HEK293 (cell line): Measurements from ENCODE around the gene GHRHR.

Experiments used
- CTCF ChIA-PET: fragments of 350-600 bp; formaldehyde crosslinking; extraction: SDS; loops from one replicate; lab custom pipeline; 2021; ENCODE audit warnings: antibody characterized with exemption; lab: Yijun Ruan, JAX
- POLR2A ChIA-PET: fragments of 300-600 bp; formaldehyde crosslinking; extraction: SDS; loops from one replicate; lab custom pipeline; 2020; ENCODE audit warnings: antibody characterized with exemption, inconsistent platforms; lab: Yijun Ruan, JAX
- H3K27ac ChIP-seq: fragments of 200-500 bp; sonication (Bioruptor generic); 2 replicates; pipeline ENCODE4 v1.5.1; 2014; ENCODE audit warnings: low read depth, low read length, control low read depth, inconsistent platforms; ENCODE audit errors: extremely low read depth
- H3K36me3 ChIP-seq, 2 experiments: fragments of 200-500 bp in 1 of 2; sonication (Bioruptor generic) in 1 of 2; 1 replicate in 1 of 2; 2 replicates in 1 of 2; pipeline ENCODE4 v1.5.1; 2014 to 2017; ENCODE audit warnings: inconsistent platforms in 2 of 2, low read length in 2 of 2; ENCODE audit not compliant: control insufficient read depth in 2 of 2, insufficient read depth in 1 of 2
- H3K4me1 ChIP-seq: fragments of 200-500 bp; sonication (Bioruptor generic); 2 replicates; pipeline ENCODE4 v1.5.1; 2014; ENCODE audit warnings: mild to moderate bottlenecking, low read length, inconsistent platforms; ENCODE audit not compliant: control insufficient read depth, insufficient read depth
- H3K4me3 ChIP-seq: 2 replicates; pipeline ENCODE4 v1.5.1; 2011; ENCODE audit warnings: low read depth, mild to moderate bottlenecking, control low read depth, low read length, moderate library complexity
- H3K9me3 ChIP-seq: fragments of 200-500 bp; sonication (Bioruptor generic); 2 replicates; pipeline ENCODE4 v1.5.1; 2014; ENCODE audit warnings: low read depth, low read length, inconsistent platforms; ENCODE audit not compliant: control insufficient read depth, insufficient read depth
- KLF1 ChIP-seq: fragments of 450-650 bp; formaldehyde crosslinking; IDR thresholded peaks from 2 replicates; pipeline ENCODE4 v1.5.1; 2016; ENCODE audit warnings: missing biosample characterization, missing genetic modification characterization
- KLF10 ChIP-seq: fragments of 450-650 bp; IDR thresholded peaks from 2 replicates; pipeline ENCODE4 v1.5.1; 2018; ENCODE audit warnings: missing biosample characterization, mild to moderate bottlenecking, missing genetic modification characterization
- PRDM1 ChIP-seq: fragments of 450-650 bp; formaldehyde crosslinking; IDR thresholded peaks from 2 replicates; pipeline ENCODE4; 2016; ENCODE audit warnings: missing biosample characterization, missing genetic modification characterization
- YY2 ChIP-seq: fragments of 450-650 bp; formaldehyde crosslinking; IDR thresholded peaks from 2 replicates; pipeline ENCODE4 v1.5.1; 2016; ENCODE audit warnings: missing biosample characterization, missing genetic modification characterization
- ZBTB17 ChIP-seq: fragments of 450-650 bp; formaldehyde crosslinking; IDR thresholded peaks from 2 replicates; pipeline ENCODE4 v1.5.1; 2016; ENCODE audit warnings: missing biosample characterization, missing genetic modification characterization
- ZEB2 ChIP-seq: fragments of 450-650 bp; formaldehyde crosslinking; IDR thresholded peaks from 2 replicates; pipeline ENCODE4 v1.5.1; 2016; ENCODE audit warnings: missing biosample characterization, missing genetic modification characterization
- ZFP37 ChIP-seq: fragments of 450-650 bp; formaldehyde crosslinking; IDR thresholded peaks from 2 replicates; pipeline ENCODE4 v1.5.1; 2016; ENCODE audit warnings: missing biosample characterization, missing genetic modification characterization
- ZIC2 ChIP-seq: fragments of 450-650 bp; formaldehyde crosslinking; IDR thresholded peaks from 2 replicates; pipeline ENCODE4 v1.5.1; 2016; ENCODE audit warnings: missing biosample characterization, missing genetic modification characterization
- ZNF133 ChIP-seq: fragments of 450-650 bp; formaldehyde crosslinking; IDR thresholded peaks from 2 replicates; pipeline ENCODE4 v1.5.1; 2016; ENCODE audit warnings: missing biosample characterization, missing genetic modification characterization
- ZNF155 ChIP-seq: fragments of 450-650 bp; formaldehyde crosslinking; IDR thresholded peaks from 2 replicates; pipeline ENCODE4 v1.5.1; 2016; ENCODE audit warnings: missing biosample characterization, missing genetic modification characterization
- ZNF184 ChIP-seq: fragments of 450-650 bp; IDR thresholded peaks from 2 replicates; pipeline ENCODE4 v1.5.1; 2018; ENCODE audit warnings: missing biosample characterization, mild to moderate bottlenecking, missing genetic modification characterization
- ZNF223 ChIP-seq: fragments of 450-650 bp; formaldehyde crosslinking; IDR thresholded peaks from 2 replicates; pipeline ENCODE4 v1.5.1; 2016; ENCODE audit warnings: missing biosample characterization, missing genetic modification characterization
- ZNF311 ChIP-seq: fragments of 450-650 bp; formaldehyde crosslinking; IDR thresholded peaks from 2 replicates; pipeline ENCODE4 v1.5.1; 2017; ENCODE audit warnings: missing biosample characterization, missing genetic modification characterization, borderline replicate concordance
- ZNF571 ChIP-seq: fragments of 450-650 bp; formaldehyde crosslinking; IDR thresholded peaks from 2 replicates; pipeline ENCODE4 v1.5.0; 2017; ENCODE audit warnings: missing biosample characterization, missing genetic modification characterization
- ZNF626 ChIP-seq: fragments of 450-650 bp; sonication (Bioruptor Pico); formaldehyde crosslinking; IDR thresholded peaks from 2 replicates; pipeline ENCODE4 v1.5.1; 2018; ENCODE audit warnings: missing biosample characterization, missing genetic modification characterization, inconsistent platforms
- ZNF654 ChIP-seq: fragments of 450-650 bp; formaldehyde crosslinking; IDR thresholded peaks from 2 replicates; pipeline ENCODE4 v1.5.1; 2016; ENCODE audit warnings: low read depth, missing biosample characterization, missing genetic modification characterization
- ZNF660 ChIP-seq: fragments of 450-650 bp; IDR thresholded peaks from 2 replicates; pipeline ENCODE4 v1.5.1; 2018; ENCODE audit warnings: missing biosample characterization, mild to moderate bottlenecking, missing genetic modification characterization
- ZNF707 ChIP-seq: fragments of 450-650 bp; formaldehyde crosslinking; IDR thresholded peaks from 2 replicates; pipeline ENCODE4 v1.5.1; 2016; ENCODE audit warnings: missing biosample characterization, missing genetic modification characterization
- TF ChIP-seq, protein P1 (sequence below): fragments of 450-650 bp; formaldehyde crosslinking; IDR thresholded peaks from 2 replicates; pipeline ENCODE4 v1.5.1; 2016; ENCODE audit warnings: missing biosample characterization, missing genetic modification characterization, borderline replicate concordance
- TF ChIP-seq, protein P2 (sequence below): fragments of 450-650 bp; formaldehyde crosslinking; IDR thresholded peaks from 2 replicates; pipeline ENCODE4 v1.5.1; 2016; ENCODE audit warnings: missing biosample characterization, missing genetic modification characterization
- TF ChIP-seq, protein P3 (sequence below): fragments of 450-650 bp; formaldehyde crosslinking; IDR thresholded peaks from 2 replicates; pipeline ENCODE4 v1.5.0; 2017; ENCODE audit warnings: missing biosample characterization, missing genetic modification characterization, borderline replicate concordance
- TF ChIP-seq, protein P4 (sequence below): fragments of 450-650 bp; formaldehyde crosslinking; IDR thresholded peaks from 2 replicates; pipeline ENCODE4 v1.5.1; 2016; ENCODE audit warnings: missing biosample characterization, missing genetic modification characterization
- TF ChIP-seq, protein P5 (sequence below): fragments of 450-650 bp; formaldehyde crosslinking; IDR thresholded peaks from 2 replicates; pipeline ENCODE4 v1.5.1; 2016; ENCODE audit warnings: missing biosample characterization, missing genetic modification characterization

GHRHR gene

DNA sequence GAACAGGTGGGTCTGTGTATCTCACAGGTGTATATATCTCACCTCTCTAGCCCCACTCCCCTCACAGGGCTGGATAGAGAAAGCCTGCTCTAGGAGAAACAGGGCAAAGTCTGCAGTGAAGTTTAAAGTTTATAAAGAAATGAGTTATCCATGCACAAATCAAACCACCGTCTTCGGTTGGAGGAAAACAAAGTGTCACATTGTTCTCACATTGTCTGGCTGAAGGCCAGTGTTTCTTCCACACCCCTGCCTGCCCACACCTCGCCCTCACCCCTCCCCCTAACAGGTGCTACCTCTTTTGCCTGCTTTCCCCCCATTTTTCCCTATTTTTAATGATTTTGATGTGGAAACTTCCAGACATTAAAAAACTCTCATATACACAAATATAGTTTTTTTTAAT lies 26.3 kb upstream of the GHRHR start (continued):
- TF ChIP-seq KLF10, result no peak

DNA sequence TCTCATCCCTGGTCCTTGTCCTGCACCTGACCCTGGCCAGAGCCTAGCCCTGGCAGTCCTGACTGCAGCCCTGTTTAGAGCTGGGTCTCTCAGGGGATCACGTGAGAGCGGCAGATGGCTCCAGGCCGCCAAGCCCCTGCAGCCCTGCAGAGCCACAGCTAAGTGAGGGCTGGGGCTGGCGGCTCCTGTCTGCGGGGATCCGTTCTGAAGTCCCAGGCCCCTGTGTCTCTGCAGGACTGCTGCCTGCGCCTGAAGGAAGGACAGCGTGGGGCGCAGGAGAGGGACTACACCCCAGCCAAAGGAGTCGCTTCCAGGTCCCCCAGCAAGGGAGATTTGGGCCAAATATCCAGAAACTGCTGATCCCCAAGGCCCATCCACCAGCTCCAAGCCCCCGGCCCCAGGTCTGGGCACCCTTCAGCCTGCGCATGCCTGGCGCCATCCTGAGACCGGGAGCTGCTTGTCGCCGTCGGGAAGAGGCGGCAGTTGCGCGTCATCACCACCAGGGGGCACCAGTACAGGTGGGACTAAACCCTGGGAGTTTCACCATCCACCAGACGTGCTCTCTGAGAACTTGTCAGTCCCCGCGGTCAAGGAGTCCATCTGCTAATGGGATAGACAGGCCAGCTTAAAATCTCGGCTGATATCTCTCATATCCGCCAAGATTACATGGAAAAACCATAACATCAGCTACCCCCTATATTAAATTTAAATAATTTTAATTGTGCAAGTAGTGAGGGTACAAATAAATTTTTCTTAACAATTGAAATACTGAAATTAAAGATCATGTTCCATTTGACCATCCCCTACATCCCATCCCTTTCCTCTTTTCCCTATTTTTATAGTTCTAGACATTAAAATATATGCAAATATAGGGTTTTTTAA lies 25.1 kb upstream of the GHRHR start:
- Histone ChIP-seq H3K4me1 (no peaks in the 10 kb centered on the region), H3K27ac (no peak overlapping the region), H3K36me3 (no peaks in the 10 kb centered on the region), H3K9me3 (no peaks in the 10 kb centered on the region), H3K4me3 (no peak overlapping the region)
- ChIA-PET POLR2A (no interaction called here), CTCF (interaction anchor here (0.5 to 4.5 kb wide), 47 partner anchors 8 to 802 kb away, joined by 3 to 35 read pairs (median 4); partner anchors contain the start of gene AQP1)
- no peak for TF ChIP-seq ZNF571 (tag by site-specific recombination)
- no peak for TF ChIP-seq PRDM1 (tag by site-specific recombination)
- TF ChIP-seq, protein P1, sequence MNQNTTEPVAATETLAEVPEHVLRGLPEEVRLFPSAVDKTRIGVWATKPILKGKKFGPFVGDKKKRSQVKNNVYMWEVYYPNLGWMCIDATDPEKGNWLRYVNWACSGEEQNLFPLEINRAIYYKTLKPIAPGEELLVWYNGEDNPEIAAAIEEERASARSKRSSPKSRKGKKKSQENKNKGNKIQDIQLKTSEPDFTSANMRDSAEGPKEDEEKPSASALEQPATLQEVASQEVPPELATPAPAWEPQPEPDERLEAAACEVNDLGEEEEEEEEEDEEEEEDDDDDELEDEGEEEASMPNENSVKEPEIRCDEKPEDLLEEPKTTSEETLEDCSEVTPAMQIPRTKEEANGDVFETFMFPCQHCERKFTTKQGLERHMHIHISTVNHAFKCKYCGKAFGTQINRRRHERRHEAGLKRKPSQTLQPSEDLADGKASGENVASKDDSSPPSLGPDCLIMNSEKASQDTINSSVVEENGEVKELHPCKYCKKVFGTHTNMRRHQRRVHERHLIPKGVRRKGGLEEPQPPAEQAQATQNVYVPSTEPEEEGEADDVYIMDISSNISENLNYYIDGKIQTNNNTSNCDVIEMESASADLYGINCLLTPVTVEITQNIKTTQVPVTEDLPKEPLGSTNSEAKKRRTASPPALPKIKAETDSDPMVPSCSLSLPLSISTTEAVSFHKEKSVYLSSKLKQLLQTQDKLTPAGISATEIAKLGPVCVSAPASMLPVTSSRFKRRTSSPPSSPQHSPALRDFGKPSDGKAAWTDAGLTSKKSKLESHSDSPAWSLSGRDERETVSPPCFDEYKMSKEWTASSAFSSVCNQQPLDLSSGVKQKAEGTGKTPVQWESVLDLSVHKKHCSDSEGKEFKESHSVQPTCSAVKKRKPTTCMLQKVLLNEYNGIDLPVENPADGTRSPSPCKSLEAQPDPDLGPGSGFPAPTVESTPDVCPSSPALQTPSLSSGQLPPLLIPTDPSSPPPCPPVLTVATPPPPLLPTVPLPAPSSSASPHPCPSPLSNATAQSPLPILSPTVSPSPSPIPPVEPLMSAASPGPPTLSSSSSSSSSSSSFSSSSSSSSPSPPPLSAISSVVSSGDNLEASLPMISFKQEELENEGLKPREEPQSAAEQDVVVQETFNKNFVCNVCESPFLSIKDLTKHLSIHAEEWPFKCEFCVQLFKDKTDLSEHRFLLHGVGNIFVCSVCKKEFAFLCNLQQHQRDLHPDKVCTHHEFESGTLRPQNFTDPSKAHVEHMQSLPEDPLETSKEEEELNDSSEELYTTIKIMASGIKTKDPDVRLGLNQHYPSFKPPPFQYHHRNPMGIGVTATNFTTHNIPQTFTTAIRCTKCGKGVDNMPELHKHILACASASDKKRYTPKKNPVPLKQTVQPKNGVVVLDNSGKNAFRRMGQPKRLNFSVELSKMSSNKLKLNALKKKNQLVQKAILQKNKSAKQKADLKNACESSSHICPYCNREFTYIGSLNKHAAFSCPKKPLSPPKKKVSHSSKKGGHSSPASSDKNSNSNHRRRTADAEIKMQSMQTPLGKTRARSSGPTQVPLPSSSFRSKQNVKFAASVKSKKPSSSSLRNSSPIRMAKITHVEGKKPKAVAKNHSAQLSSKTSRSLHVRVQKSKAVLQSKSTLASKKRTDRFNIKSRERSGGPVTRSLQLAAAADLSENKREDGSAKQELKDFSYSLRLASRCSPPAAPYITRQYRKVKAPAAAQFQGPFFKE (tag by site-specific recombination), result no peak
- no peak for TF ChIP-seq KLF1 (tag by site-specific recombination)
- TF ChIP-seq ZNF654 (tag by site-specific recombination), result peak; percentile 25; the same call in 1 of the 2 replicates
- no peak for TF ChIP-seq ZNF155 (tag by site-specific recombination)
- 0 out of 2 replicates have a peak, but pooled peaks have one; percentile 34 for TF ChIP-seq ZNF660 (tag by site-specific recombination)
- TF ChIP-seq YY2 (tag by site-specific recombination), result no peak
- TF ChIP-seq, protein P2, sequence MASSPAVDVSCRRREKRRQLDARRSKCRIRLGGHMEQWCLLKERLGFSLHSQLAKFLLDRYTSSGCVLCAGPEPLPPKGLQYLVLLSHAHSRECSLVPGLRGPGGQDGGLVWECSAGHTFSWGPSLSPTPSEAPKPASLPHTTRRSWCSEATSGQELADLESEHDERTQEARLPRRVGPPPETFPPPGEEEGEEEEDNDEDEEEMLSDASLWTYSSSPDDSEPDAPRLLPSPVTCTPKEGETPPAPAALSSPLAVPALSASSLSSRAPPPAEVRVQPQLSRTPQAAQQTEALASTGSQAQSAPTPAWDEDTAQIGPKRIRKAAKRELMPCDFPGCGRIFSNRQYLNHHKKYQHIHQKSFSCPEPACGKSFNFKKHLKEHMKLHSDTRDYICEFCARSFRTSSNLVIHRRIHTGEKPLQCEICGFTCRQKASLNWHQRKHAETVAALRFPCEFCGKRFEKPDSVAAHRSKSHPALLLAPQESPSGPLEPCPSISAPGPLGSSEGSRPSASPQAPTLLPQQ (tag by site-specific recombination), result no peak
- TF ChIP-seq ZNF184 (tag by site-specific recombination), result no peak
- TF ChIP-seq ZNF626 (tag by site-specific recombination), result no peak
- TF ChIP-seq ZNF311 (tag by site-specific recombination), result no peak
- TF ChIP-seq, protein P3, sequence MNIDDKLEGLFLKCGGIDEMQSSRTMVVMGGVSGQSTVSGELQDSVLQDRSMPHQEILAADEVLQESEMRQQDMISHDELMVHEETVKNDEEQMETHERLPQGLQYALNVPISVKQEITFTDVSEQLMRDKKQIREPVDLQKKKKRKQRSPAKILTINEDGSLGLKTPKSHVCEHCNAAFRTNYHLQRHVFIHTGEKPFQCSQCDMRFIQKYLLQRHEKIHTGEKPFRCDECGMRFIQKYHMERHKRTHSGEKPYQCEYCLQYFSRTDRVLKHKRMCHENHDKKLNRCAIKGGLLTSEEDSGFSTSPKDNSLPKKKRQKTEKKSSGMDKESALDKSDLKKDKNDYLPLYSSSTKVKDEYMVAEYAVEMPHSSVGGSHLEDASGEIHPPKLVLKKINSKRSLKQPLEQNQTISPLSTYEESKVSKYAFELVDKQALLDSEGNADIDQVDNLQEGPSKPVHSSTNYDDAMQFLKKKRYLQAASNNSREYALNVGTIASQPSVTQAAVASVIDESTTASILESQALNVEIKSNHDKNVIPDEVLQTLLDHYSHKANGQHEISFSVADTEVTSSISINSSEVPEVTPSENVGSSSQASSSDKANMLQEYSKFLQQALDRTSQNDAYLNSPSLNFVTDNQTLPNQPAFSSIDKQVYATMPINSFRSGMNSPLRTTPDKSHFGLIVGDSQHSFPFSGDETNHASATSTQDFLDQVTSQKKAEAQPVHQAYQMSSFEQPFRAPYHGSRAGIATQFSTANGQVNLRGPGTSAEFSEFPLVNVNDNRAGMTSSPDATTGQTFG (tag by site-specific recombination), result no peak
- 0 out of 2 replicates have a peak, but pooled peaks have one; percentile 18 for TF ChIP-seq ZIC2 (tag by site-specific recombination)
- TF ChIP-seq ZBTB17 (tag by site-specific recombination), result peak; percentile 33; the same call in 1 of the 2 replicates
- TF ChIP-seq ZNF707 (tag by site-specific recombination), result no peak
- TF ChIP-seq, protein P4, sequence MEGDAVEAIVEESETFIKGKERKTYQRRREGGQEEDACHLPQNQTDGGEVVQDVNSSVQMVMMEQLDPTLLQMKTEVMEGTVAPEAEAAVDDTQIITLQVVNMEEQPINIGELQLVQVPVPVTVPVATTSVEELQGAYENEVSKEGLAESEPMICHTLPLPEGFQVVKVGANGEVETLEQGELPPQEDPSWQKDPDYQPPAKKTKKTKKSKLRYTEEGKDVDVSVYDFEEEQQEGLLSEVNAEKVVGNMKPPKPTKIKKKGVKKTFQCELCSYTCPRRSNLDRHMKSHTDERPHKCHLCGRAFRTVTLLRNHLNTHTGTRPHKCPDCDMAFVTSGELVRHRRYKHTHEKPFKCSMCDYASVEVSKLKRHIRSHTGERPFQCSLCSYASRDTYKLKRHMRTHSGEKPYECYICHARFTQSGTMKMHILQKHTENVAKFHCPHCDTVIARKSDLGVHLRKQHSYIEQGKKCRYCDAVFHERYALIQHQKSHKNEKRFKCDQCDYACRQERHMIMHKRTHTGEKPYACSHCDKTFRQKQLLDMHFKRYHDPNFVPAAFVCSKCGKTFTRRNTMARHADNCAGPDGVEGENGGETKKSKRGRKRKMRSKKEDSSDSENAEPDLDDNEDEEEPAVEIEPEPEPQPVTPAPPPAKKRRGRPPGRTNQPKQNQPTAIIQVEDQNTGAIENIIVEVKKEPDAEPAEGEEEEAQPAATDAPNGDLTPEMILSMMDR (tag by site-specific recombination), result peak; percentile 67
- no peak for TF ChIP-seq ZFP37 (tag by site-specific recombination)
- TF ChIP-seq, protein P5, sequence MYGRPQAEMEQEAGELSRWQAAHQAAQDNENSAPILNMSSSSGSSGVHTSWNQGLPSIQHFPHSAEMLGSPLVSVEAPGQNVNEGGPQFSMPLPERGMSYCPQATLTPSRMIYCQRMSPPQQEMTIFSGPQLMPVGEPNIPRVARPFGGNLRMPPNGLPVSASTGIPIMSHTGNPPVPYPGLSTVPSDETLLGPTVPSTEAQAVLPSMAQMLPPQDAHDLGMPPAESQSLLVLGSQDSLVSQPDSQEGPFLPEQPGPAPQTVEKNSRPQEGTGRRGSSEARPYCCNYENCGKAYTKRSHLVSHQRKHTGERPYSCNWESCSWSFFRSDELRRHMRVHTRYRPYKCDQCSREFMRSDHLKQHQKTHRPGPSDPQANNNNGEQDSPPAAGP (tag by site-specific recombination), result 0 out of 2 replicates have a peak, but pooled peaks have one; percentile 26
- no peak for TF ChIP-seq ZNF133 (tag by site-specific recombination)
- no peak for TF ChIP-seq ZEB2
- no peak for TF ChIP-seq ZNF223 (tag by site-specific recombination)
